Neural cell (in vitro differentiated cells): ENCODE measurements around the gene MAP1LC3A. TPM values are rescaled to one million over a fixed set of nuclear protein-coding genes. Genes with fewer than 3 reads are reported as not detected.

ENCODE experiments used
- H2AFZ ChIP-seq: fragments of 200-600, 300-800 bp; sonication (generic), shearing (Covaris generic); 2 replicates; pipeline ENCODE4 v1.6.0; 2014; ENCODE audit warnings: low read depth, mild to moderate bottlenecking, antibody characterized with exemption, low read length, moderate library complexity
- H3F3A ChIP-seq: fragments of 200-600 bp; shearing (Covaris generic); 2 replicates; pipeline ENCODE4 v1.6.1; 2016; ENCODE audit warnings: mild to moderate bottlenecking, moderate library complexity, mixed read lengths, antibody characterized with exemption, low read length; ENCODE audit not compliant: insufficient read depth, poor library complexity, severe bottlenecking
- H3K27ac ChIP-seq: fragments of 200-600, 300-800 bp; sonication (generic), shearing (Covaris generic); 2 replicates; pipeline ENCODE4 v1.5.1; 2014; ENCODE audit warnings: mild to moderate bottlenecking, low read length, moderate library complexity
- H3K27me3 ChIP-seq: fragments of 300-800, 200-600 bp; sonication (generic), shearing (Covaris generic); 2 replicates; pipeline ENCODE4 v1.6.0; 2014; ENCODE audit warnings: mild to moderate bottlenecking, low read depth, low read length, moderate library complexity; ENCODE audit not compliant: insufficient read depth
- H3K36me3 ChIP-seq: fragments of 300-800, 200-600 bp; sonication (generic), shearing (Covaris generic); 2 replicates; pipeline ENCODE4 v1.5.1; 2014; ENCODE audit warnings: mild to moderate bottlenecking, antibody characterized with exemption, low read length, moderate library complexity; ENCODE audit not compliant: insufficient read depth
- H3K4me2 ChIP-seq: fragments of 300-800, 200-600 bp; sonication (generic), shearing (Covaris generic); 2 replicates; pipeline ENCODE4 v1.6.0; 2014; ENCODE audit warnings: mild to moderate bottlenecking, low read length
- H3K4me3 ChIP-seq: fragments of 300-800, 200-600 bp; sonication (generic), shearing (Covaris generic); 2 replicates; pipeline ENCODE4 v1.5.1; 2014; ENCODE audit warnings: mild to moderate bottlenecking, low read length, moderate library complexity
- H3K79me2 ChIP-seq: fragments of 200-600 bp; shearing (Covaris generic); replicated peaks from 2 replicates; pipeline ENCODE4 v1.6.0; 2014; ENCODE audit warnings: mild to moderate bottlenecking, low read length, moderate library complexity; ENCODE audit not compliant: insufficient read depth
- H3K9ac ChIP-seq: fragments of 300-800, 200-600 bp; sonication (generic), shearing (Covaris generic); 2 replicates; pipeline ENCODE4 v1.6.1; 2016; ENCODE audit warnings: mild to moderate bottlenecking, low read length, mixed read lengths
- H3K9me2 ChIP-seq: fragments of 200-600 bp; shearing (Covaris generic); 2 replicates; pipeline ENCODE4 v1.6.1; 2016; ENCODE audit warnings: mild to moderate bottlenecking, low read length, mixed read lengths; ENCODE audit not compliant: insufficient read depth
- H3K9me3 ChIP-seq: fragments of 200-600, 300-800 bp; sonication (generic), shearing (Covaris generic); 2 replicates; pipeline ENCODE4 v1.6.1; 2016; ENCODE audit warnings: mild to moderate bottlenecking, mixed run types, low read length, moderate library complexity, mixed read lengths
- H4K20me1 ChIP-seq: fragments of 200-600 bp; shearing (Covaris generic); 2 replicates; pipeline ENCODE4 v1.6.1; 2016; ENCODE audit warnings: mild to moderate bottlenecking, mixed run types; ENCODE audit not compliant: insufficient read depth
- CTCF ChIP-seq: fragments of 450-650 bp; IDR thresholded peaks from 2 replicates; pipeline ENCODE4 v1.5.1; 2014; ENCODE audit warnings: antibody characterized with exemption, mild to moderate bottlenecking, moderate library complexity; ENCODE audit not compliant: poor library complexity, severe bottlenecking
- EP300 ChIP-seq: fragments of 450-650 bp; conservative IDR thresholded peaks from 2 replicates; pipeline ENCODE4 v1.6.1; 2014; ENCODE audit warnings: antibody characterized with exemption, mild to moderate bottlenecking, moderate library complexity; ENCODE audit not compliant: poor library complexity, severe bottlenecking
- EZH2 ChIP-seq: fragments of 200-600, 300-800 bp; shearing (Covaris generic), sonication (generic); IDR thresholded peaks from 2 replicates; pipeline ENCODE4 v1.6.1; 2014; ENCODE audit warnings: antibody characterized with exemption, low read length, borderline replicate concordance, mild to moderate bottlenecking; ENCODE audit not compliant: insufficient read depth, poor library complexity, severe bottlenecking
- MXI1 ChIP-seq: fragments of 450-650 bp; conservative IDR thresholded peaks from 2 replicates; pipeline ENCODE4 v1.6.1; 2014; ENCODE audit warnings: antibody characterized with exemption, mild to moderate bottlenecking; ENCODE audit not compliant: poor library complexity, severe bottlenecking
- POLR2AphosphoS5 ChIP-seq: IDR thresholded peaks from 2 replicates; pipeline ENCODE4 v1.6.1; 2012
- RAD21 ChIP-seq: fragments of 450-650 bp; conservative IDR thresholded peaks from 2 replicates; pipeline ENCODE4 v1.6.1; 2014; ENCODE audit warnings: antibody characterized with exemption, mild to moderate bottlenecking, moderate library complexity
- REST ChIP-seq: IDR thresholded peaks from 2 replicates; pipeline ENCODE4 v1.6.1; 2012; ENCODE audit warnings: borderline replicate concordance
- SMC3 ChIP-seq: fragments of 450-650 bp; conservative IDR thresholded peaks from 2 replicates; pipeline ENCODE4 v1.6.1; 2014; ENCODE audit warnings: antibody characterized with exemption, mild to moderate bottlenecking, moderate library complexity; ENCODE audit not compliant: poor library complexity
- TAF1 ChIP-seq: IDR thresholded peaks from 2 replicates; pipeline ENCODE4 v1.6.1; 2012; ENCODE audit warnings: low read depth
- polyA plus RNA-seq: library from polyadenylated mRNA; depleted of rRNA; stranded (reverse); fragments of >200 nt; gene quantifications from 2 replicates; pipeline ENCODE4 v1.2.3, GENCODE V29; 2014

MAP1LC3A gene
- polyA plus RNA-seq, 1 donor from 2014 or later: 56.2 TPM

- H2AFZ ChIP-seq: no peak overlapping the region
- no peaks in the 10 kb centered on the region for H3K27me3 ChIP-seq
- no peaks in the 10 kb centered on the region for H3K9me3 ChIP-seq
- no peaks in the 10 kb centered on the region for H4K20me1 ChIP-seq
- no peak overlapping the region for H3K4me2 ChIP-seq
- H3F3A ChIP-seq: no peaks in the 10 kb centered on the region
- H3K9me2 ChIP-seq: no peaks in the 10 kb centered on the region
- H3K27ac ChIP-seq: no peak overlapping the region
- H3K9ac ChIP-seq: no peak overlapping the region
- no peaks in the 10 kb centered on the region for H3K36me3 ChIP-seq
- no peak for TF ChIP-seq POLR2AphosphoS5
- no peaks in the 10 kb centered on the region for H3K79me2 ChIP-seq
- no peak overlapping the region for H3K4me3 ChIP-seq
These were observed 25.8 kb upstream of the MAP1LC3A start for GRCh38 chr20:34532756-34533155.

GRCh38 chr20:34534391-34535165 is 23.9 kb upstream of the MAP1LC3A start:
- H3K27me3 ChIP-seq: no peaks in the 10 kb centered on the region
- no peaks in the 10 kb centered on the region for H3F3A ChIP-seq
- H4K20me1 ChIP-seq: no peaks in the 10 kb centered on the region
- no peaks in the 10 kb centered on the region for H3K9me3 ChIP-seq
- TF ChIP-seq REST (no peak), POLR2AphosphoS5 (no peak), MXI1 (no peak), RAD21 (no peak), CTCF (no peak), EZH2 (no peak), TAF1 (no peak), EP300 (no peak), SMC3 (no peak)
- H3K79me2 ChIP-seq: no peaks in the 10 kb centered on the region
- H3K4me3 ChIP-seq: no peak overlapping the region
- no peak overlapping the region for H3K4me2 ChIP-seq
- H3K27ac ChIP-seq: no peak overlapping the region
- no peaks in the 10 kb centered on the region for H3K9me2 ChIP-seq
- no peak overlapping the region for H2AFZ ChIP-seq
- H3K9ac ChIP-seq: no peak overlapping the region
- H3K36me3 ChIP-seq: no peaks in the 10 kb centered on the region
